Esophagus (tissue), 2 donors: ENCODE results near the gene IER3IP1. TPM values are rescaled to one million over a fixed set of nuclear protein-coding genes. Genes with fewer than 3 reads are reported as not detected.

Source experiments
- H3K27ac ChIP-seq, 2 donors: one replicate each; pipeline ENCODE4 v1.5.1; 2013; ENCODE audit warnings: low read depth in 2 of 2, mild to moderate bottlenecking in 2 of 2, inconsistent platforms in 1 of 2, low read length in 1 of 2, moderate library complexity in 1 of 2
- H3K27me3 ChIP-seq, 2 donors: one replicate each; pipeline ENCODE4 v1.6.1; 2013; ENCODE audit warnings: low read length in 2 of 2, control low read depth in 1 of 2, mild to moderate bottlenecking in 1 of 2; ENCODE audit not compliant: insufficient read depth in 2 of 2, control insufficient read depth in 1 of 2
- H3K36me3 ChIP-seq, 2 donors: one replicate each; pipeline ENCODE4 v1.6.1; 2013; ENCODE audit warnings: low read length in 1 of 2; ENCODE audit not compliant: control insufficient read depth in 2 of 2, insufficient read depth in 2 of 2
- H3K4me1 ChIP-seq, 2 donors: one replicate each; pipeline ENCODE4 v1.6.1; 2013; ENCODE audit warnings: low read length in 1 of 2; ENCODE audit not compliant: control insufficient read depth in 2 of 2, insufficient read depth in 2 of 2
- H3K4me3 ChIP-seq, 2 donors: one replicate each; pipeline ENCODE4 v1.5.1; 2013; ENCODE audit warnings: low read length in 2 of 2, mild to moderate bottlenecking in 2 of 2, low read depth in 1 of 2, moderate library complexity in 1 of 2
- H3K9me3 ChIP-seq, 2 donors: one replicate each; pipeline ENCODE4 v1.6.1; 2013; ENCODE audit warnings: mild to moderate bottlenecking in 2 of 2, low read depth in 1 of 2, low read length in 1 of 2, moderate library complexity in 1 of 2; ENCODE audit not compliant: control insufficient read depth in 2 of 2, insufficient read depth in 1 of 2
- WGBS, 2 donors: extraction: QIAGEN DNeasy Blood & Tissue Kit; methylation state at CpG; one replicate each; pipeline ENCODE4 v1.1.7; 2013; 5-methylcytosine and 5-hydroxymethylcytosine counted together
- polyA plus RNA-seq, 2 donors: library from polyadenylated mRNA; stranded (reverse); fragments of 200-250 nt; gene quantifications; one replicate each; pipeline ENCODE4 v1.2.3, GENCODE V29; 2013
- donor health status: healthy with polysubstance abuse.
- donor health status: Bipolar disorder and iron deficiency.

Gene IER3IP1
- polyA plus RNA-seq, 2 donors, result 8.8 to 10.6 TPM

DNA sequence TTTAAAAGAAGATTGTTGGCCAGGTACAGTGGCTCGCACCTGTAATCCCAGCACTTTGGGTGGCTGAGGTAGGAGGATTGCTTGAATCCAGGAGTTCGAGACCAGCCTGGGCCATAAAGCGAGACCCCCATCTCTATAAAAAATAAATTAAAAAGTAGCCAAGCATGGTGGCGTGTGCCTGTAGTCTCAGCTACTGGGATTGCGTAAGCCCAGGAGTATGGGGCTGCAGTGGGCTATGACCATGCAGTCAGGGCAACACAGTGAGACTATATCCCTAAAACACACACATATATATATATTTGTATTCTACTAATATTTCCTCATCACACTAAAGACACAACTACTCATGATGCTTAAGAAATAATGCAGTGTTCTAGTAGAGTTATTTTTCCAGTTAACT is 33.0 kb downstream of the IER3IP1 start:
- no peak overlapping the region for H3K4me3 ChIP-seq
- H3K4me1 ChIP-seq, result peaks cover 0 to 2% of the 10 kb centered on the region in 2 donors
- no peak overlapping the region for H3K27ac ChIP-seq
- no peaks in the 10 kb centered on the region for H3K36me3 ChIP-seq
- no peaks in the 10 kb centered on the region for H3K27me3 ChIP-seq
- H3K9me3 ChIP-seq, result no peaks in the 10 kb centered on the region
- WGBS, 2 donors, result 97 to 100% methylated on average over 5 of the region's 5 CpGs

- H3K27ac ChIP-seq, result no peak overlapping the region
- H3K36me3 ChIP-seq, result no peaks in the 10 kb centered on the region
- no peaks in the 10 kb centered on the region for H3K9me3 ChIP-seq
- no peaks in the 10 kb centered on the region for H3K27me3 ChIP-seq
- H3K4me1 ChIP-seq, result no peaks in the 10 kb centered on the region
- H3K4me3 ChIP-seq, result no peak overlapping the region
Observed at GRCh38 chr18:47141289-47141688, 34.9 kb downstream of the IER3IP1 start.

DNA sequence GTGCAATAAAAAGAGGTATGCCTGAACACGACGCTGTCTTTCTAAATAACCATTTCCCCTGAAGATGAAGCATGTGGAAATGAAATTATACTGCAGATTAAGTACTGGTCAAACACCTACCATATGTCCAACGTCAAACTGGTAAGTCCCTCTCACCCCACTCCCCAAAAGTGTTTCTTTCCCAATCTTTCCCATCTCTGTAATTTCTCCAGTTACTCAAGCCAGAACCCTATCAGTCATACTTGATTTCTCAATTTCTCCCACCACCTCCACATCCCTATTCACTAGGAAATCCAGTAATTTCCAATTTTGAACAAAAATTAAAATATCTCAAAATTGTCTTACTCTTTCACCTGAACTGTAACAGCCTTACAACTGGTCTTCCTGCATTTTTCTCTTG is 55.0 kb downstream of the IER3IP1 start:
- no peaks in the 10 kb centered on the region for H3K36me3 ChIP-seq
- no peaks in the 10 kb centered on the region for H3K4me1 ChIP-seq
- H3K27ac ChIP-seq, result no peak overlapping the region
- H3K27me3 ChIP-seq, result no peaks in the 10 kb centered on the region
- 97% methylated on average over 3 of the region's 3 CpGs for WGBS, 2 donors
- H3K4me3 ChIP-seq, result no peak overlapping the region
- no peaks in the 10 kb centered on the region for H3K9me3 ChIP-seq

DNA sequence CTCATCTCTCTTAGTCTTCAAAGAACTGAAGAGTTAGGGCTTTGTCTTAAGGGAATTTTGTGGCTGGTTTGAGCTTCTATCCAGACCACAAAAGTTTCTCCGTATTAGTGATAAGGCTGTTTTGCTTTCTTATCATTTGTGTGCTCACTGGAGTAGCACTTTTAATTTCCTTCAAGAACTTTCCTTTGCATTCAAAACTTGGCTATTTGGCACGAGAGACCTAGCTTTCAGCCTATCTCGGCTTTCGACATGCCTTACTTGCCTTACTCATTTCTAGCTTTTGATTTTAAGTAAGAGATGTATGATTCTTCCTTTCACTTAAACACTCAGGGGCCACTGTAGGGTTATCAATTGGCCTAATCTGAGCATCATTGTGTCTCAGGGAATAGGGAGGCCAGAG is 55.7 kb downstream of the IER3IP1 start:
- 74 to 81% methylated on average over 4 of the region's 4 CpGs for WGBS, 2 donors
- no peaks in the 10 kb centered on the region for H3K9me3 ChIP-seq

GRCh38 chr18:47118981-47119380 is 57.2 kb downstream of the IER3IP1 start:
- peaks cover 4 to 5% of the 10 kb centered on the region in 2 donors for H3K36me3 ChIP-seq

More for the DNA sequence above, 55.7 kb downstream of the IER3IP1 start:
- Histone ChIP-seq H3K36me3 (no peaks in the 10 kb centered on the region), H3K4me1 (no peaks in the 10 kb centered on the region), H3K27ac (no peak overlapping the region), H3K27me3 (no peaks in the 10 kb centered on the region), H3K4me3 (no peak overlapping the region)

GRCh38 chr18:47115205-47115604 is 61.0 kb downstream of the IER3IP1 start:
- Histone ChIP-seq H3K4me3 (no peak overlapping the region), H3K27ac (no peak overlapping the region), H3K36me3 (peaks cover 5 to 10% of the 10 kb centered on the region in 2 donors), H3K27me3 (no peaks in the 10 kb centered on the region), H3K4me1 (no peaks in the 10 kb centered on the region), H3K9me3 (no peaks in the 10 kb centered on the region)
- WGBS, 2 donors, result 87 to 88% methylated on average over 2 of the region's 2 CpGs

More at GRCh38 chr18:47118981-47119380, 57.2 kb downstream of the IER3IP1 start:
- no peaks in the 10 kb centered on the region for H3K9me3 ChIP-seq
- 92 to 93% methylated on average over 2 of the region's 2 CpGs for WGBS, 2 donors
- no peaks in the 10 kb centered on the region for H3K27me3 ChIP-seq
- no peaks in the 10 kb centered on the region for H3K4me1 ChIP-seq
- H3K4me3 ChIP-seq, result no peak overlapping the region
- H3K27ac ChIP-seq, result no peak overlapping the region

GRCh38 chr18:47113796-47114540 is 62.2 kb downstream of the IER3IP1 start:
- Histone ChIP-seq H3K4me1 (no peaks in the 10 kb centered on the region), H3K36me3 (peaks cover 5 to 10% of the 10 kb centered on the region in 2 donors), H3K4me3 (no peak overlapping the region), H3K9me3 (no peaks in the 10 kb centered on the region), H3K27ac (no peak overlapping the region), H3K27me3 (no peaks in the 10 kb centered on the region)
- WGBS, 2 donors, result 86 to 96% methylated on average over 2 of the region's 2 CpGs

- WGBS, 2 donors, result 83 to 93% methylated on average over 6 of the region's 6 CpGs
- Histone ChIP-seq H3K4me1 (no peaks in the 10 kb centered on the region), H3K27ac (no peak overlapping the region), H3K4me3 (no peak overlapping the region), H3K9me3 (no peaks in the 10 kb centered on the region), H3K27me3 (no peaks in the 10 kb centered on the region), H3K36me3 (peaks cover 7 to 13% of the 10 kb centered on the region in 2 donors)
Observed at GRCh38 chr18:47110492-47111274, 65.5 kb downstream of the IER3IP1 start.

GRCh38 chr18:47109720-47110119 is 66.4 kb downstream of the IER3IP1 start:
- H3K4me1 ChIP-seq, result no peaks in the 10 kb centered on the region
- WGBS, 2 donors, result 76 to 80% methylated on average over 1 of the region's 1 CpG
- H3K4me3 ChIP-seq, result no peak overlapping the region
- no peak overlapping the region for H3K27ac ChIP-seq
- no peaks in the 10 kb centered on the region for H3K27me3 ChIP-seq
- H3K36me3 ChIP-seq, result peaks cover 4 to 13% of the 10 kb centered on the region in 2 donors
- H3K9me3 ChIP-seq, result no peaks in the 10 kb centered on the region
